Progenitor cell of endocrine pancreas (in vitro differentiated cells): Measurements from ENCODE around the gene MAD1L1. TPM values are rescaled to one million over a fixed set of nuclear protein-coding genes. Genes with fewer than 3 reads are reported as not detected.
A peak's percentile ranks its signal among the peaks of the same experiment; 100 is the strongest.

Source experiments
- DNase-seq: peaks from one replicate; pipeline ENCODE4 v3.0.0; 2021; ENCODE audit warnings: low spot score; ENCODE audit not compliant: unreplicated experiment
- H3K27ac Mint-ChIP-seq: 2 replicates; pipeline ENCODE4 v1.8.0; 2021; ENCODE audit warnings: mild to moderate bottlenecking, moderate library complexity, mixed read lengths
- H3K27me3 Mint-ChIP-seq: 2 replicates; pipeline ENCODE4 v1.8.0; 2021; ENCODE audit warnings: mixed read lengths
- H3K36me3 Mint-ChIP-seq: 2 replicates; pipeline ENCODE4 v1.8.0; 2022; ENCODE audit warnings: mixed read lengths; ENCODE audit not compliant: insufficient read depth
- H3K4me1 Mint-ChIP-seq: 2 replicates; pipeline ENCODE4 v1.8.0; 2021; ENCODE audit warnings: low read depth, mixed read lengths
- H3K4me3 Mint-ChIP-seq: 2 replicates; pipeline ENCODE4 v1.8.0; 2021; ENCODE audit warnings: low read depth, mild to moderate bottlenecking, moderate library complexity, mixed read lengths
- H3K9me3 Mint-ChIP-seq: 2 replicates; pipeline ENCODE4 v1.8.0; 2021; ENCODE audit warnings: low read depth, mixed read lengths
- total RNA-seq: library from RNA; stranded (reverse); gene quantifications from 2 replicates; pipeline ENCODE4 v1.2.1, GENCODE V29; 2021
- TF ChIP-seq, protein P1 (sequence below): fragments of 200-600 bp; sonication (generic); IDR thresholded peaks from one replicate; pipeline ENCODE4 v1.5.0; 2021; ENCODE audit warnings: antibody characterized with exemption, mild to moderate bottlenecking; ENCODE audit not compliant: unreplicated experiment

The MAD1L1 gene
- total RNA-seq, 1 donor from 2014 or later = 49.8 TPM

GRCh38 chr7:1856161-1856887 lies 376.4 kb downstream of the MAD1L1 start:
- Mint-ChIP-seq H3K4me3 (no peak overlapping the region), H3K4me1 (peaks cover 33% of the 10 kb centered on the region), H3K9me3 (no peaks in the 10 kb centered on the region), H3K36me3 (no peaks in the 10 kb centered on the region), H3K27ac (no peak overlapping the region), H3K27me3 (peaks cover 2% of the 10 kb centered on the region)
- no peak for DNase-seq
- TF ChIP-seq, protein P1, sequence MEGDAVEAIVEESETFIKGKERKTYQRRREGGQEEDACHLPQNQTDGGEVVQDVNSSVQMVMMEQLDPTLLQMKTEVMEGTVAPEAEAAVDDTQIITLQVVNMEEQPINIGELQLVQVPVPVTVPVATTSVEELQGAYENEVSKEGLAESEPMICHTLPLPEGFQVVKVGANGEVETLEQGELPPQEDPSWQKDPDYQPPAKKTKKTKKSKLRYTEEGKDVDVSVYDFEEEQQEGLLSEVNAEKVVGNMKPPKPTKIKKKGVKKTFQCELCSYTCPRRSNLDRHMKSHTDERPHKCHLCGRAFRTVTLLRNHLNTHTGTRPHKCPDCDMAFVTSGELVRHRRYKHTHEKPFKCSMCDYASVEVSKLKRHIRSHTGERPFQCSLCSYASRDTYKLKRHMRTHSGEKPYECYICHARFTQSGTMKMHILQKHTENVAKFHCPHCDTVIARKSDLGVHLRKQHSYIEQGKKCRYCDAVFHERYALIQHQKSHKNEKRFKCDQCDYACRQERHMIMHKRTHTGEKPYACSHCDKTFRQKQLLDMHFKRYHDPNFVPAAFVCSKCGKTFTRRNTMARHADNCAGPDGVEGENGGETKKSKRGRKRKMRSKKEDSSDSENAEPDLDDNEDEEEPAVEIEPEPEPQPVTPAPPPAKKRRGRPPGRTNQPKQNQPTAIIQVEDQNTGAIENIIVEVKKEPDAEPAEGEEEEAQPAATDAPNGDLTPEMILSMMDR = no peak

GRCh38 chr7:1855725-1856160 lies 377.0 kb downstream of the MAD1L1 start:
- TF ChIP-seq, protein P1 = no peak
- peak overlapping the region; percentile 80 for H3K27ac Mint-ChIP-seq
- H3K36me3 Mint-ChIP-seq = no peaks in the 10 kb centered on the region
- peaks cover 2% of the 10 kb centered on the region for H3K27me3 Mint-ChIP-seq
- DNase-seq = no peak
- H3K4me3 Mint-ChIP-seq = no peak overlapping the region
- H3K4me1 Mint-ChIP-seq = peaks cover 33% of the 10 kb centered on the region
- no peaks in the 10 kb centered on the region for H3K9me3 Mint-ChIP-seq

DNA sequence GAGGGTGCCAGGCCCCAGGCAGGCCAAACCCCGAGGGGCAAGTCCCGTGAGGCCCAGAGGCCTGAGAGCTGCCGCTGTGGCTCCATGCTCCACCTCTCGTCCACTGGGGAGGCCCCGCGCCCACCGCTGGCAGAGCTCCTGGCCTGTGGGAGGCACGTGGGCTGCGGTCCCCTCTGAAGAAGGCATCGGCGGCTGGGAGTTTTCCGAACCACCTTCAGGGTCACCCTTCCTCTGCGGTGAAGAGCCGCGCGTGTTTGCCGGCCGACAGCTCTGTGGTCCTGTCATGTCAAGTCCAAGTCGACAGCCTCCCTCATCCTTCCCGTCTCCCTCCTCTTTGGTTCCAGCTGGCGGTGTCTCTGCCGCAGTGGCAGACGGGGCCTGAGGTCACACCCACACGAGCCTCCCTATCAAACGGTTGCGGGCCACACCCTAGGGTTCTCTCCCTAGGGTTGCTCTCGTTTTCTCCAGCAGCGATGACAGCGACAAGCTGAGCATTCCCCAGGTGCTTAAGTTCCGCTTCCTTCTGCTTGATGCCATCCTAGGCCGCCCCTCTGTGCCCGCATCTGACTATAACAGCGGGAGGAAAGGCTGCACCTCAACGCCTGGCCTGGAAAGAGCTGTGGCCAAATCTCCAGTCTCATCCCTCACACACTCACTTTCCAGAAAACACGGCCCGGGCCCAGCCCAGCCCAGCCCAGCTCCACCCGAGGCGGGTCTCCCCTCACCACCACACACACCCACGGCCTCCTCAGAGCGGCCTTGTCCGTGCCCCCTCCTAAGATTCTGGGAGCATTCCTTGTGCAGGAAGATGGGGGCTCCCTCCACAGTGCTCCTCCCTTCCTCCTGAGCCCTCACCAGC lies 377.6 kb downstream of the MAD1L1 start:
- Mint-ChIP-seq H3K27ac (peak overlapping the region; percentile 80), H3K36me3 (no peaks in the 10 kb centered on the region), H3K4me1 (peaks cover 35% of the 10 kb centered on the region), H3K4me3 (no peak overlapping the region), H3K9me3 (no peaks in the 10 kb centered on the region), H3K27me3 (peaks cover 2% of the 10 kb centered on the region)
- DNase-seq = no peak
- TF ChIP-seq, protein P1 = no peak

GRCh38 chr7:1853986-1854865 lies 378.5 kb downstream of the MAD1L1 start:
- Mint-ChIP-seq H3K27ac (peak overlapping the region; percentile 87), H3K9me3 (no peaks in the 10 kb centered on the region), H3K4me1 (peaks cover 35% of the 10 kb centered on the region), H3K4me3 (peak overlapping the region; percentile 31), H3K27me3 (peaks cover 2% of the 10 kb centered on the region), H3K36me3 (no peaks in the 10 kb centered on the region)
- TF ChIP-seq, protein P1 = no peak
- DNase-seq = peak; percentile 15
